Right lobe of liver (tissue), 6 donors: ENCODE data around the gene SH2D5. TPM values are rescaled to one million over a fixed set of nuclear protein-coding genes. Genes with fewer than 3 reads are reported as not detected.

ENCODE experiments used
- ATAC-seq, 4 donors: fragments of 200-7000 bp; cut with Tn5 transposase; one replicate each; pipeline ENCODE4 v1.9.1; 2020; ENCODE audit warnings: mild to moderate bottlenecking in 4 of 4, moderate library complexity in 4 of 4
- DNase-seq, 3 donors: peaks; one replicate each; pipeline ENCODE4 v3.0.0-alpha.2; 2020
- H3K27ac ChIP-seq, 3 donors: fragments of 200-600 bp; one replicate each; pipeline ENCODE4 v1.8.0; 2022
- H3K27me3 ChIP-seq, 2 donors: fragments of 200-600 bp; one replicate each; pipeline ENCODE4 v1.8.0; 2022
- H3K36me3 ChIP-seq, 4 donors: fragments of 200-600 bp; sonication (generic) in 1 of 4; one replicate each; pipeline versions ENCODE4 v1.5.1 to v1.8.0; 2017 to 2022; ENCODE audit warnings: control low read depth in 1 of 4
- H3K4me1 ChIP-seq, 4 donors: fragments of 200-600 bp; sonication (generic) in 1 of 4; one replicate each; pipeline versions ENCODE4 v1.5.1 to v1.8.0; 2017 to 2022; ENCODE audit warnings: control low read depth in 1 of 4
- H3K4me3 ChIP-seq, 3 donors: fragments of 200-600 bp; one replicate each; pipeline ENCODE4 v1.8.0; 2022
- H3K9me3 ChIP-seq, 4 donors: fragments of 200-600 bp; sonication (generic) in 1 of 4; one replicate each; pipeline versions ENCODE4 v1.5.1 to v1.8.0; 2017 to 2022; ENCODE audit warnings: control low read depth in 1 of 4
- CTCF ChIP-seq, 4 donors: fragments of 200-600 bp in 3 of 4; fragments of 450-650 bp in 1 of 4; IDR thresholded peaks; one replicate each; pipeline versions ENCODE4 v1.5.1 to v1.8.0; 2016 to 2022; ENCODE audit warnings: antibody characterized with exemption in 4 of 4, mild to moderate bottlenecking in 2 of 4
- POLR2A ChIP-seq: fragments of 450-650 bp; IDR thresholded peaks from one replicate; pipeline ENCODE4 v1.6.1; 2017; ENCODE audit warnings: antibody characterized with exemption, mild to moderate bottlenecking
- WGBS: methylation state at CpG from one replicate; pipeline ENCODE4 v1.1.6; 2018; ENCODE audit warnings: low coverage, low lambda C conversion rate; ENCODE audit not compliant: insufficient coverage; ENCODE audit errors: missing lambda C conversion rate; 5-methylcytosine and 5-hydroxymethylcytosine counted together
- intact Hi-C, 2 donors: fragments of 100-400 bp; cut with DNase I; formaldehyde crosslinking; loops; one replicate each; pipeline versions ENCODE4 v1.11.2 to v1.14.1; 2022
- total RNA-seq, 6 experiments: library from RNA; depleted of rRNA in 2 of 6; stranded (reverse); fragments of >200 nt in 2 of 6; fragmentation: NEBNext Ultra II Directional in 3 of 6; extraction: Animal tissue kit (Norgen Biotek cat#: 25700) in 3 of 6; gene quantifications; one replicate each; pipeline versions ENCODE4 v1.1.0 to v1.2.4, GENCODE V29; 2016 to 2023
- donor health status: DM: no; HTN: yes; CAD: no.
- donor health status: DM: no; HTN: no; CAD: no.
- donor health status: DM: no; HTN: no; CAD: no.
- donor health status: DM: no; HTN: yes; CAD: no.
- donor health status: DM: no; HTN: yes; CAD: no.

SH2D5 gene
- total RNA-seq, 6 experiments from 2014 or later = 0.80 to 1.8 (median 1.4) TPM; not detected in 3

GRCh38 chr1:20733360-20733975 lies 965 bp upstream of the SH2D5 start:
- Histone ChIP-seq H3K27me3 (no peaks in the 10 kb centered on the region), H3K4me3 (peak overlapping the region in 1 of 3 donors; percentile 37), H3K4me1 (peaks cover 0 to 17% (median 6%) of the 10 kb centered on the region in 4 donors), H3K9me3 (no peaks in the 10 kb centered on the region), H3K36me3 (no peaks in the 10 kb centered on the region), H3K27ac (peak overlapping the region in 1 of 3 donors; percentile 35)
- DNase-seq (no peak), ATAC-seq (peak in 2 of 4 donors; percentile 9 to 44)
- TF ChIP-seq POLR2A (no peak), CTCF (IDR thresholded peaks at IDR 0.05) (peak in 2 of 4 donors; percentile 1)
- 22% methylated on average over 5 of the region's 7 CpGs for WGBS
- intact Hi-C loops = no loop called here

- DNase-seq = peak in 2 of 3 donors; percentile 55 to 59
- H3K9me3 ChIP-seq = no peaks in the 10 kb centered on the region
- H3K4me3 ChIP-seq = peak overlapping the region; percentile 37 to 54 (median 49)
- H3K27me3 ChIP-seq = no peaks in the 10 kb centered on the region
- WGBS = 0% methylated on average over 5 of the region's 55 CpGs
- ATAC-seq = peak; percentile 40 to 58 (median 56)
- no peaks in the 10 kb centered on the region for H3K36me3 ChIP-seq
- H3K27ac ChIP-seq = no peak overlapping the region
- intact Hi-C loops = no loop called here
- H3K4me1 ChIP-seq = peaks cover 0 to 17% (median 6%) of the 10 kb centered on the region in 4 donors
- no peak for TF ChIP-seq POLR2A
- no peak for TF ChIP-seq CTCF (IDR thresholded peaks at IDR 0.05)
These were observed 374 bp downstream of the SH2D5 start for GRCh38 chr1:20732071-20732587.

- WGBS = 14% methylated on average over 26 of the region's 62 CpGs
- no peak overlapping the region for H3K27ac ChIP-seq
- no peak for TF ChIP-seq POLR2A
- no peak for TF ChIP-seq CTCF (IDR thresholded peaks at IDR 0.05)
- H3K36me3 ChIP-seq = no peaks in the 10 kb centered on the region
- H3K27me3 ChIP-seq = no peaks in the 10 kb centered on the region
- ATAC-seq (no peak), DNase-seq (peak in 1 of 3 donors; percentile 48)
- peak overlapping the region; percentile 37 to 54 (median 49) for H3K4me3 ChIP-seq
- peaks cover 0 to 17% (median 6%) of the 10 kb centered on the region in 4 donors for H3K4me1 ChIP-seq
- H3K9me3 ChIP-seq = no peaks in the 10 kb centered on the region
- intact Hi-C loops = no loop called here
These were observed 1.2 kb downstream of the SH2D5 start for GRCh38 chr1:20731057-20731991.

- TF ChIP-seq POLR2A (no peak), CTCF (IDR thresholded peaks at IDR 0.05) (no peak)
- Histone ChIP-seq H3K27me3 (no peaks in the 10 kb centered on the region), H3K4me3 (no peak overlapping the region), H3K9me3 (no peaks in the 10 kb centered on the region), H3K4me1 (peaks cover 0 to 17% (median 6%) of the 10 kb centered on the region in 4 donors), H3K36me3 (no peaks in the 10 kb centered on the region), H3K27ac (no peak overlapping the region)
- WGBS = 40% methylated on average over 1 of the region's 4 CpGs
- ATAC-seq (no peak), DNase-seq (no peak)
- intact Hi-C loops = no loop called here
These were observed 1.8 kb downstream of the SH2D5 start for GRCh38 chr1:20730690-20731056.
